Stimulated activated CD4-positive, alpha-beta T cell treated with anti-CD3 and anti-CD28 coated beads, Interleukin-15, amount 100 ng/mL, for 48 hours (primary cell): ENCODE measurements around the gene KRTAP4-5.
"Not testable (repeated sequence)": the region's sequence is repeated elsewhere in the genome, so short reads cannot be mapped to it uniquely, and the experiment has no call there.

Source experiments
- DNase-seq, 2 donors: peaks; one replicate each; pipeline ENCODE4 v3.0.0-alpha.2; 2020; ENCODE audit warnings: low read depth in 2 of 2

KRTAP4-5 gene

GRCh38 chr17:41147531-41148204 lies 2.0 kb downstream of the KRTAP4-5 start:
- no peak for DNase-seq

DNA sequence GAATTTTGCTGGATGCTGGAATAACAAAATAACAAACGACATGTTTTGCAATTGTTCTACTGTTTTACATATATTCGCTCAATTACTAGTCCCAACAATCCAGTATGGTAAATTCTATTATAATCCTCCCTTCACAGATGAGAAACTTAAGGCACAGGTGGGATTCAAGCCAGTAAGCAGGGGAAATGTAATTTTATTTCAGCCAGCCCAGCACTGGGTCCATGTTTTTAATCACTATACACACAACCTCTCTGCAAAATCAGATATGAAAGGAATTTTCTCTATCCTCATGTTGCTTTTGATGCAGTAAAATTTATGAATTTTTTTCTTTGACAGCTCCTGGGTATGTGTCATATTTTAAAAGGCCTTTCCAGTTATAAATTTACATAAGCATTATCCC lies 4.4 kb downstream of the KRTAP4-5 start:
- no peak for DNase-seq

- DNase-seq: no peak
Measured at GRCh38 chr17:41144846-41145245, 4.8 kb downstream of the KRTAP4-5 start.

- DNase-seq: no peak
Measured at GRCh38 chr17:41141361-41141760, 8.3 kb downstream of the KRTAP4-5 start.

DNA sequence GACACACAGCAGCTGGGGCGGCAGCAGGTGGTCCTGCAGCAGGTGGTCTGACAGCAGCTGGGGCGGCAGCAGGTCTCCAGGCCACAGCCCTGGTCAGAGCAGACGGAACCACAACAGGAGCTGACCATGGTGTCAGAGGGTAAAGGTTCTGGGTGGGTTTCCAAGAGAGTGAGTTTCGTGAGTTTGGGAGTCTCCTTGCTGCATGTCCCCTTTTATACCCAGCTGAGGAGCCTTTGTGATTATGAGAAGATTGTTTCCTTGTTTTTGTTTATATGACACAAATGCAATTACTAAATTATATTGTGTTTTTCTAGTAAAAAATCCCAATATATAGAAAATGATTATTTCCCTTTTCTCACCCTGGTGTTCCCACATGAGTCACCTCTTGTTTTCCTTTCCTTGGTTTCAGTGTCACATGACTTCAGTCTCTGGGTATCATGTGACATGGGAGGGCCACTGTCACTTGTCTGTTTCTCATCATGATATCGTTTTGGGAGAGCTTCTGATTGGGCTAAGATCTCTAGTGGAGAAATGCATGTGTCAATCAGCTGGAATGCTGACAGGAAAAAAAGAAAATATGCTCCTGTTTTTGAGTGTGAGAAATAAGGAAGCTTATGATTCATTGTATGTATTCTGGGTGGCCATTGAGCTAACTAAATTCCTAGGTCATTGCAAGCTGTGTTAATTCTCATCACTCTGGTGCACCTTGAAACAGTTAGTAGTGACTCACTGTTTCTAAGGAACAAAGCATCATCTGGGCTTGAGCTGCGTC lies 9.1 kb downstream of the KRTAP4-5 start, which contains the start of gene KRTAP4-6:
Gene KRTAP4-6, minus strand, starts transcription at position 185 of the 772 bp plus-strand sequence. Its CDS starts 57 bp downstream, at position 128.
- no peak for DNase-seq

DNA sequence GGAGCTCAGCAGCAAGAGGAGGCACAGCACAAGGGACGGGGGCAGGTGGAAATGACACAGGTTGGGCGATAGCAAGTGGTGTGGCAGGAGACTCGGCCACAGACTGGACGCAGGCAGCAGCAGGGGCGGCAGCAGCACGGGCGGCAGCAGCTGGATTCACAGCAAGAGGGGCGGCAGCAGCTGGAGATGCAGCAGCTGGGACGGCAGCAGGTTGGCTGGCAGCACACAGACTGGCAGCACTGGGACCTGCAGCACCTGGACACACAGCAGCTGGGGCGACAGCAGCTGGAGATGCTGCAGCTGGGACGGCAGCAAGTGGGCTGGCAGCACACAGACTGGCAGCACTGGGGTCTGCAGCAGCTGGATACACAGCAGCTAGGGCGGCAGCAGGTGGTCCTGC lies 9.8 kb downstream of the KRTAP4-5 start:
- not testable (repeated sequence) for DNase-seq

GRCh38 chr17:41133880-41134735 lies 15.5 kb downstream of the KRTAP4-5 start:
- DNase-seq: no peak

DNA sequence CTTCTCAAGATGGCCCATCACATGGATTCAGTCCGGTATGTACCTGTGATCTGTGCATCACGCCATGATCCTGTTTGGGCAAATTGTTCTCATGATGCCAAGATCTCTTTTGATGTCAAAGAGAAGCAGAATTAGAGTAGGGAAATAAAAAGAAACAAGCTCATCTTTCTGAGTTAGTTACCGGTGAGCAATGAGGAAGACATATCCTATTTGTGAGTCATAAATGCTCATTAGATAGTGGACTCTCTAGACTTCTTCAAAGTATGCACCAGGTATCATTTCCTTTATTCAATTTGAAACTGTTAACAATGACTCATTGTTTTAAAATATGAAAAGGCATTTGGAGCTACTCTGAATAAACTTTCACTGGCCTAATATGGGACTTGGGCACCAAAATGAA lies 17.6 kb downstream of the KRTAP4-5 start:
- no peak for DNase-seq

- no peak for DNase-seq
Measured at GRCh38 chr17:41127371-41127770, 22.3 kb downstream of the KRTAP4-5 start.

DNA sequence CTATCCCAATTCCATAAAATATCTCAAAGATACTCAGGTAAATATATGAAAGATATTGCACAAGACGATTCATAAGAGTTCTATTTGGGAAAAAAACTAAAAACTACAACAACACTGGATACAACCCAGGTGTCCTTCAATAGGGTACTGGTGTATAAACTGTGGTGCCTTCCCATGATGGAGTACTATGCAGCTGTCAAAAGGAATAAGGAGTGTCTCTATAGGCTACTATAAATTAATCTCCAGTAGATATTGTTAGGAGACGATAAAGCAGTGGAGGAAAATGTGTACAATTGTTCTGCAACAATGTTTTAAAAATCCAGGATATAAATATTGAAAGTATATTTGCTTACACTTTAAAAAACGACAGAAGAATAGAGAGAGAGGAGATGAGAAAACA lies 23.2 kb downstream of the KRTAP4-5 start:
- DNase-seq: no peak

- no peak for DNase-seq
Measured at GRCh38 chr17:41125064-41125463, 24.6 kb downstream of the KRTAP4-5 start.

GRCh38 chr17:41123991-41124371 lies 25.6 kb downstream of the KRTAP4-5 start, which contains the start of gene KRTAP4-12:
Gene KRTAP4-12 (minus strand): TSS chr17:41124182. CDS start chr17:41124122, 60 bp downstream.
- not testable (repeated sequence) for DNase-seq

DNA sequence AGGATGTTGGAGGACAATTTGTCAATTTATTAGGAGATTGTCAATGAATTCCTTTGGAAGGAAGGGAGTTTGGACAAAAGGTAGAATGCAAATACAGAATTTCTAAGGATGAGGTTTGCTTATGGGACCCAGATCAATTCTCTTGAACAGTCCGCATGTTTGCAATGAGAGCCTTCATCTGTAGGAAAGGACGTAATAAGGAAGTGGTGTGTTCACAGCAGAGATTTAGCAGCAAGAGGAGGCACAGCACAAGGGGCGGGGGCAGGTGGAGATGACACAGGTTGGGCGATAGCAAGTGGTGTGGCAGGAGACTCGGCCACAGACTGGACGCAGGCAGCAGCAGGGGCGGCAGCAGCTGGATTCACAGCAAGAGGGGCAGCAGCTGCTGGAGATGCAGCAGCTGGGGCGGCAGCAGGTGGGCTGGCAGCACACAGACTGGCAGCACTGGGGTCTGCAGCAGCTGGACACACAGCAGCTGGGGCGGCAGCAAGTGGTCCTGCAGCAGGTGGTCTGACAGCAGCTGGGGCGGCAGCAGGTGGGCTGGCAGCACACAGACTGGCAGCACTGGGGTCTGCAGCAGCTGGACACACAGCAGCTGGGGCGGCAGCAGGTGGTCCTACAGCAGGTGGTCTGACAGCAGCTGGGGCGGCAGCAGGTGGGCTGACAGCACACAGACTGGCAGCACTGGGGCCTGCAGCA lies 26.2 kb downstream of the KRTAP4-5 start:
- not testable (repeated sequence) for DNase-seq

DNA sequence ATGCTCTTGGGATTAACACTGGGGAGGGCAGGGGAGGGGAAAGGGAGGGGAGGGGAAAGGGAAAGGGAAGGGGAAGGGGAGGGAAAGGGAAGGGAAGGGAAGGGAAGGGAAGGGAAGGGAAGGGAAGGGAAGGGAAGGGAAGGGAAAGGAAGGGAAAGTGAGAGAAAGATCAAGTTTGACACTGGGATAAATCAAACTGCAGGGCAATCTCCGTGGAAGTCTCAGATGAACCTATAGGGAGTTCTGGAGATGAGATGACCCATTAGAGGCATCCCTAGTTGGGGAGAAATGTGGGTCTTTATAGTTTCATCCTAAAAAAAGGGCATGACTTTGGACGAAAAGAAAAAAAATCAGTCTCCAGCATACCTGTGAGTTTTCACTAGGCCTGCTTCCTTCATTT lies 27.9 kb downstream of the KRTAP4-5 start:
- no peak for DNase-seq

GRCh38 chr17:41119696-41120690 lies 29.6 kb downstream of the KRTAP4-5 start:
- not testable (repeated sequence) for DNase-seq

- DNase-seq: no peak
Measured at GRCh38 chr17:41118721-41119120, 30.9 kb downstream of the KRTAP4-5 start.

DNA sequence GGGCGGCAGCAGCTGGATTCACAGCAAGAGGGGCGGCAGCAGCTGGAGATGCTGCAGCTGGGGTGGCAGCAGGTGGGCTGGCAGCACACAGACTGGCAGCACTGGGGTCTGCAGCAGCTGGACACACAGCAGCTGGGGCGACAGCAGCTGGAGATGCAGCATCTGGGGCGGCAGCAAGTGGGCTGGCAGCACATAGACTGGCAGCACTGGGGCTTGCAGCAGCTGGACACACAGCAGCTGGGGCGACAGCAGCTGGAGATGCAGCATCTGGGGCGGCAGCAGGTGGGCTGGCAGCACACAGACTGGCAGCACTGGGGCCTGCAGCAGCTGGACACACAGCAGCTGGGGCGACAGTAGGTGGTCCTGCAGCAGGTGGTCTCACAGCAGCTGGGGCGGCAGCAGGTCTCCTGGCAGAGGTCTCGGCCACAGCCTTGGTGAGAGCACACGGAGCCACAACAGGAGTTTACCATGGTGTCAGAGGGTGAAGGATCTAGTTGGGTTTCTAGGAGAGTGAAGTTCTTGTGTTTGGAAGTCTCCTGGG lies 31.7 kb downstream of the KRTAP4-5 start, which contains the start of gene KRTAP4-11:
Gene KRTAP4-11, minus strand, starts transcription at position 528 of the 541 bp plus-strand sequence. Its CDS starts 58 bp downstream, at position 470.
- DNase-seq: not testable (repeated sequence)

DNA sequence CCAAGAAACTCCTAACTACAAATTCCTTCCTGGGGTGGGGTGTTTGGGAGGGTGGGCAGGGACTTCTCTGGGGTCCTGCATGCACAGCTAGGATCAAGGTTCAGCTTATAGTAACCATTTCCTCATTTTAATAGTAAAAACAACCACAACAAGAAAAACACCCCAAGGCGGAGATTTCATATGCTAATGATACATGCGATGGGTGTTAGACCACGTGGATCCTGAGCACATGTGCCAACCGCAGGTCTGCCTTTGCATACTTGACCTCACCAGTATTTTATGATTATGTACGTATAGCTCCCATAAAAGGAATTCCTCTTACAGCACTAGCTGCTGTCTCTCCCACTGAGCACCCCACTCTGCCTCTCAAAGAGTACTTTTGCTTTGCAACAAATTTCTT lies 33.3 kb downstream of the KRTAP4-5 start:
- DNase-seq: no peak

GRCh38 chr17:41111151-41111885 lies 38.3 kb downstream of the KRTAP4-5 start:
- DNase-seq: no peak
